Gastroesophageal sphincter (tissue), 4 donors: ENCODE data around the gene ASB10. TPM values are rescaled to one million over a fixed set of nuclear protein-coding genes. Genes with fewer than 3 reads are reported as not detected.

Source experiments
- ATAC-seq: fragments of 150-250 bp; one replicate; pipeline ENCODE4 v1.9.1; 2016; ENCODE audit warnings: mild to moderate bottlenecking, moderate library complexity
- H3K27ac ChIP-seq, 4 donors: fragments of 200-600 bp; sonication (generic) in 3 of 4; 1 replicate in 3 of 4; 2 replicates in 1 of 4; pipeline ENCODE4 v1.5.1; 2016 to 2019
- H3K27me3 ChIP-seq: fragments of 200-600 bp; sonication (generic); one replicate; pipeline ENCODE4 v1.5.1; 2019
- H3K36me3 ChIP-seq, 2 donors: fragments of 200-600 bp; sonication (generic); one replicate each; pipeline ENCODE4 v1.5.1; 2019; ENCODE audit warnings: control low read depth in 1 of 2
- H3K4me1 ChIP-seq, 3 donors: fragments of 200-600 bp; sonication (generic); 1 replicate in 2 of 3; 2 replicates in 1 of 3; pipeline ENCODE4 v1.5.1; 2016 to 2019; ENCODE audit warnings: control low read depth in 2 of 3
- H3K4me3 ChIP-seq, 2 donors: fragments of 200-600 bp; sonication (generic); one replicate each; pipeline ENCODE4 v1.5.1; 2019; ENCODE audit warnings: mild to moderate bottlenecking in 1 of 2, moderate library complexity in 1 of 2
- H3K9me3 ChIP-seq, 3 donors: fragments of 200-600 bp; sonication (generic); one replicate each; pipeline ENCODE4 v1.5.1; 2017 to 2019; ENCODE audit warnings: control low read depth in 2 of 3
- CTCF ChIP-seq, 4 experiments: fragments of 200-600 bp in 2 of 4; fragments of 450-650 bp in 2 of 4; sonication (generic) in 1 of 4; IDR thresholded peaks; one replicate each; pipeline ENCODE4 v1.5.1; 2017 to 2019; ENCODE audit warnings: antibody characterized with exemption in 4 of 4, mild to moderate bottlenecking in 2 of 4, moderate library complexity in 2 of 4
- EP300 ChIP-seq: sonication (generic); formaldehyde crosslinking; IDR thresholded peaks from one replicate; pipeline ENCODE4 v1.6.1; 2017; ENCODE audit warnings: antibody characterized with exemption, mild to moderate bottlenecking
- POLR2A ChIP-seq, 2 donors: fragments of 450-650 bp; IDR thresholded peaks; one replicate each; pipeline ENCODE4 v1.6.1; 2017; ENCODE audit warnings: antibody characterized with exemption in 2 of 2, mild to moderate bottlenecking in 2 of 2, moderate library complexity in 1 of 2
- POLR2AphosphoS5 ChIP-seq: sonication (generic); formaldehyde crosslinking; IDR thresholded peaks from one replicate; pipeline ENCODE4 v1.6.1; 2017; ENCODE audit warnings: antibody characterized with exemption
- WGBS, 2 donors: methylation state at CpG; one replicate each; pipeline ENCODE4 v1.1.5; 2018; ENCODE audit warnings: low coverage in 1 of 2; 5-methylcytosine and 5-hydroxymethylcytosine counted together
- total RNA-seq, 4 donors: library from RNA; depleted of rRNA; stranded (reverse); fragments of >200 nt; gene quantifications; one replicate each; pipeline ENCODE4 v1.1.0, GENCODE V29; 2016

The ASB10 gene
- total RNA-seq, 4 donors from 2014 or later = not detected

GRCh38 chr7:151167197-151167961 lies 19.7 kb downstream of the ASB10 start, which contains the start of gene GBX1:
Gene GBX1, minus strand, starts transcription at chr7:151167694. Its CDS starts 146 bp downstream, at chr7:151167548.
- H3K4me1 ChIP-seq = peaks cover 0 to 19% (median 14%) of the 10 kb centered on the region in 3 donors
- TF ChIP-seq EP300 = no peak
- peak in 3 of 4 experiments; percentile 10 to 36 (median 36) for TF ChIP-seq CTCF (IDR thresholded peaks at IDR 0.05)
- H3K9me3 ChIP-seq = no peaks in the 10 kb centered on the region
- ATAC-seq = peak; percentile 59
- H3K27me3 ChIP-seq = peaks cover 67% of the 10 kb centered on the region
- H3K36me3 ChIP-seq = no peaks in the 10 kb centered on the region
- WGBS, 2 donors = no CpG with 5 or more reads among the region's 101 CpGs
- H3K4me3 ChIP-seq = peak within 1 kb of the TSS; percentile 10 to 54
- H3K27ac ChIP-seq = no peak within 1 kb of the TSS

DNA sequence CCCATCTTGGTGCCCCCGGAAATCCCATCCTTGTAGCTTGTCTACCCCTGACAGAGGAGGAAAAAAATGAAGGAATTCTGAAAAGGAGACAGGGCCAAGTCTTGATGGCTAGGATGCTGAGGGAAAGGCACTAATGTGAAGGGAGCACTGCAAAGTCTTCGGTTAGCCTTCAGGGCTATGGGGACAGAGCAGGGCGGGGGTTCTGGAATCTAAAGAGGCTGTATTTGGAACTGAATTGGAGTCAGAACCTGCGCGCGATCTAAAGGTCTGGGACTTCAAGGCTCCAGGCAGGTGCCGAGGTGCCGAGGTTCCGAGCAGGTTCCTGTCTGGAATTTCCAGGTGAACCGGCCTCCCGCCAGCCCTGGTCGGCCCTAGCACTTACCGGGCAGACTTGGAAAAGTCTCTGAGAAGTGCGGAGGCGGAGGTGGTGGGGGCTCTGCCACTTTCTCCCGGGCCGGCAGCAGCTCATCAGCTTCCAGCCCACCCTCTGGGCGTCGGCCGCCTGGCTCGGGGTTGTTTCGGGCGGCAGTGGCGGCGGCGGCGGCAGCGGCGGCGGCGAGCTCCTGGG lies 20.3 kb downstream of the ASB10 start:
- Histone ChIP-seq H3K4me1 (peaks cover 0 to 19% (median 14%) of the 10 kb centered on the region in 3 donors), H3K36me3 (no peaks in the 10 kb centered on the region), H3K9me3 (no peaks in the 10 kb centered on the region), H3K4me3 (peak overlapping the region; percentile 10 to 54), H3K27ac (no peak overlapping the region), H3K27me3 (peaks cover 67% of the 10 kb centered on the region)
- 62% methylated on average over 5 of the region's 31 CpGs; no CpG with 5 or more reads in 1 of the 2 donors for WGBS, 2 donors
- TF ChIP-seq POLR2AphosphoS5 (no peak), CTCF (IDR thresholded peaks at IDR 0.05) (no peak), POLR2A (IDR thresholded peaks at IDR 0.05) (no peak), EP300 (no peak)
- ATAC-seq = no peak

DNA sequence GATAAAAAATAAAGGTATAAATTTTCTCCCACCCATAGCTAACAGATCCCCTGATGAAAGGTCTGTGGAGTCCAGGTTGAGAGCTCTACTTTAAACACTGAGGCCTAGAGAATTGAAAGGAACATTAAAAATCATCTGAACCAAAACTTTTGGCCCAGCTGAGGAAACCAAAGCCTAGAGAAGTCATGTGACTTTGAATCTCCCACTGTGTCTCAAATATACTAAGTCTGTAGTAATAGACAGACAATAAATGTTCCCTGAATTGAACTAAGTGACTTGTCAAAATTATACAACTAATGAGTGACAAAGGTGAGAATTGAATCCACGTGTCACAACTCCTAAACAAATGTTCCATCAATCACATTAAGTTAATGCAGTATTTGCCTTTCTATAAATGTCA lies 25.3 kb downstream of the ASB10 start:
- H3K36me3 ChIP-seq = no peaks in the 10 kb centered on the region
- no peak for ATAC-seq
- 86 to 89% methylated on average over 1 of the region's 1 CpG for WGBS, 2 donors
- H3K4me1 ChIP-seq = peaks cover 0 to 3% (median 2%) of the 10 kb centered on the region in 3 donors
- H3K4me3 ChIP-seq = no peak overlapping the region
- H3K27ac ChIP-seq = no peak overlapping the region
- TF ChIP-seq CTCF (IDR thresholded peaks at IDR 0.05) (no peak), EP300 (no peak), POLR2A (IDR thresholded peaks at IDR 0.05) (no peak), POLR2AphosphoS5 (no peak)
- H3K9me3 ChIP-seq = no peaks in the 10 kb centered on the region
- peaks cover 60% of the 10 kb centered on the region for H3K27me3 ChIP-seq

DNA sequence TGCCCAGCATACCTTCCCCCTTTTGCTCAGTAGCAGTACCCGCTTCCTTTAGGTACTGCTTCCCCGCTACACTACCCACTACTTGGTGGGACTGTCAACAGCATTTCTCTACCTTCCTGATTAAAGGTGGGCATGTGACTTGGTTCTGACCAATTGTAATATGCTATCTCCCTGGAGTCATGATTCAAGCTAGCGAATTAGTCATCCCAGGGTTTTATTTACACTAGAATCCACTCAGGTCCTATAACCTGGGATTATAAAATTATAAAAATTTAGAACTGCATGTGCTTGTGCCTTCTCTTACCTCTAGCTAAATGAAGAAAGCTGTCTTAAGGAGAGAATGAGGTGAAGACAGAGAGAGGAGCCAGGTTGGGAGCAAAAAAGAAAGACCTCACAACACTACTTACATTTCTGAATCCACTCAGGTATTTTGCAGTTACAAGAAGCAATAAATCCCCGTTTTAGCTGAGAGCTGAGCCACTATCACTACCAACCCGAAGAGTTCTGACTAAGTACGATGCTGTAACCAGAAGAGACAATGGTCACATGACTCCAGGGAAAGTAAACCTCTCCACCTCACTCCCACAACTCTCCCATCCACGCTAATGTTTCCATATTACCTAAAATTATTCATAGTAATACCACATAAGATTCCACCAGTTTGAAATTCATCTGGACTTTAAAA lies 29.3 kb downstream of the ASB10 start:
- Histone ChIP-seq H3K4me1 (no peaks in the 10 kb centered on the region), H3K36me3 (no peaks in the 10 kb centered on the region), H3K27me3 (peaks cover 56% of the 10 kb centered on the region), H3K4me3 (no peak overlapping the region), H3K9me3 (no peaks in the 10 kb centered on the region), H3K27ac (no peak overlapping the region)
- 71 to 75% methylated on average over 4 to 6 of the region's 7 CpGs for WGBS, 2 donors
- ATAC-seq = no peak
- TF ChIP-seq EP300 (no peak), POLR2AphosphoS5 (no peak), CTCF (IDR thresholded peaks at IDR 0.05) (no peak), POLR2A (IDR thresholded peaks at IDR 0.05) (no peak)
